Thyroid gland (tissue), 4 donors: ENCODE measurements around the gene SCRN3.

Experiments used
- POLR2A ChIP-seq, 2 donors: fragments of 450-650 bp; IDR thresholded peaks; one replicate each; pipeline ENCODE4 v1.6.1; 2017; ENCODE audit warnings: antibody characterized with exemption in 2 of 2, mild to moderate bottlenecking in 2 of 2, moderate library complexity in 1 of 2
- TF ChIP-seq, protein P1 (sequence below), 6 experiments: fragments of 200-600 bp in 3 of 6; fragments of 450-650 bp in 3 of 6; sonication (generic) in 3 of 6; IDR thresholded peaks; one replicate each; pipeline ENCODE4 v1.5.1; 2016 to 2019; ENCODE audit warnings: antibody characterized with exemption in 6 of 6, mild to moderate bottlenecking in 2 of 6, inconsistent platforms in 1 of 6, moderate library complexity in 1 of 6

DNA sequence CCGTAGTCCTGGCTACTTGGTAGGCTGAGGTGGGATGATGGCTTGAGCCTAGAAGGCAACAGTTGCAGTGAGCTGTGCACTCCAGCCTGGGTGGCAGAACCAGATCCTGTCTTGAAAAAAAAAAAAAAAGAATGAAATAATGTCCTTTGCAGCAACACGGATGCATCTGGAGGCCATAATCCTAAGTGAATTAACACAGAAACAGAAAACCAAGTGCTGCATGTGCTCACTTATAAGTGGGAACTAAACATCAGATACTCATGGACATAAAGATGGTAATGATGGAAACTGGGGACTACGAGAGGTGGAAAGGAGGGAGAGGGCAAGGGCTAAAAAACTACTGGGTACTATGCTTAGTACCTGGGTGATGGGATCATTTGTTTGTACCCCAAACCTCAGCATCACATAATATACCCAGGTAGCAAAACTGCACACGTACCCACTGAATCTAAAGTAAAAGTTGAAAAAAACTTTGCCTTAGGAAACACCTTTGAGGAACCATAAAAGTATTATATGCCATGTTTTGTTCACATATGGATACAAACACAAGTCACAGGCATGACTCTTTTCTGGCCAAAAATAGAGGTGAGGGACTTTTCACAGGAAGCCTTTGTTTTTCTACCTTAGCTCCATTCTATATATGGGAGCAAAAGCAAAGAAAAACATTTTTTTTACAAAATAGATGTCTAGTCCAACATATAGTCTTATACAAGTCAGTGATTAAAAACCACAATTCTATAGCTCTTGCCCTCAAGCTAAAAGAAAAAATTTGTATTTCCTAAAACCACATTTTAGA is 54.7 kb downstream of the SCRN3 start:
- TF ChIP-seq, protein P1, sequence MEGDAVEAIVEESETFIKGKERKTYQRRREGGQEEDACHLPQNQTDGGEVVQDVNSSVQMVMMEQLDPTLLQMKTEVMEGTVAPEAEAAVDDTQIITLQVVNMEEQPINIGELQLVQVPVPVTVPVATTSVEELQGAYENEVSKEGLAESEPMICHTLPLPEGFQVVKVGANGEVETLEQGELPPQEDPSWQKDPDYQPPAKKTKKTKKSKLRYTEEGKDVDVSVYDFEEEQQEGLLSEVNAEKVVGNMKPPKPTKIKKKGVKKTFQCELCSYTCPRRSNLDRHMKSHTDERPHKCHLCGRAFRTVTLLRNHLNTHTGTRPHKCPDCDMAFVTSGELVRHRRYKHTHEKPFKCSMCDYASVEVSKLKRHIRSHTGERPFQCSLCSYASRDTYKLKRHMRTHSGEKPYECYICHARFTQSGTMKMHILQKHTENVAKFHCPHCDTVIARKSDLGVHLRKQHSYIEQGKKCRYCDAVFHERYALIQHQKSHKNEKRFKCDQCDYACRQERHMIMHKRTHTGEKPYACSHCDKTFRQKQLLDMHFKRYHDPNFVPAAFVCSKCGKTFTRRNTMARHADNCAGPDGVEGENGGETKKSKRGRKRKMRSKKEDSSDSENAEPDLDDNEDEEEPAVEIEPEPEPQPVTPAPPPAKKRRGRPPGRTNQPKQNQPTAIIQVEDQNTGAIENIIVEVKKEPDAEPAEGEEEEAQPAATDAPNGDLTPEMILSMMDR (IDR thresholded peaks at IDR 0.05): no peak
- no peak for TF ChIP-seq POLR2A (IDR thresholded peaks at IDR 0.05)
